Airway epithelial cell (primary cell): Measurements from ENCODE around the gene RPS25. TPM values are rescaled to one million over a fixed set of nuclear protein-coding genes. Genes with fewer than 3 reads are reported as not detected.

Experiments
- total RNA-seq: library from RNA; depleted of rRNA; stranded (reverse); fragments of >200 nt; gene quantifications from 2 replicates; pipeline ENCODE4 v1.2.3, GENCODE V29; 2015

Gene RPS25
- total RNA-seq = 2,356 and 2,509 TPM in 2 replicates

DNA sequence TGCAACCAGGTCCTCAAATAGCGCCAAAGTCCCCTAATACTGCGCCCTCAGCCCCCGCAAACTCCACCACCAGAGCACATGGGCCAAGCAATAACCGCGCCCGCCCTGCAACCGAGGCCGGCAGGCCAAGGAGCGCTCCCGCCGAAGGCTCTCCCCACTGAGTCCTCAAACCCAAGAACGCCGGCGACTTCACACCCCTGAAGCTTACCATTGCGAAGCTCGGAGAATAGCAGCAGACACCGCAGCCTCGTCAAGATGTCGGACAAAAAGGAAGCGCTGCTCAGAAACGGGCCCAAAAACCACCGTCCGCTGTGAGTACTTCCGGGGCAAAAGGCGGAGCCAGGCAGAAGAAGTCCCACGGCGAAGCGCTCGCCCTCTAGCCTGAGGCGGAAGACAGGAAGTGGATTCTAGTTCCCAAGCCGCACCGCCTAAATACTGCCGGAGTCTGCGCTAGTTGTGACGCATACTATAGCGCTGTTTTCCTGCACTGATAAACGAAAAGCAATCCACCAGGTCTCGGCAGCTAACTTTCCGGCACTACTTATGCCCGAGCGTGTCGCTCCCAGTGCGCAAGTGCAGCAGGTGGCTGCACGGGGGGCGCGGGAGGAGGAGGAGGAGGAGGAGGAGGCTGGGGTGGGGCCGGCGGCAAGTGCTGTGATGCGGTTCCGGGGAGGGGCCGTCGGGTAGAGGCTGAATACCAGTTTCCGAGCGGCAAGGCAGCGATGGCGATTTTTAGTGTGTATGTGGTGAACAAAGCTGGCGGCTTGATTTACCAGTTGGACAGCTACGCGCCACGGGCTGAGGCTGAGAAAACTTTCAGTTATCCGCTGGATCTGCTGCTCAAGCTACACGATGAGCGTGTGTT lies at the start of gene RPS25, which contains the start of gene TRAPPC4:
Gene RPS25, minus strand, starts transcription at position 270 of the 865 bp plus-strand sequence. Its CDS starts 59 bp downstream, at position 211.
Gene TRAPPC4, plus strand, starts transcription at position 693 of the 865 bp plus-strand sequence. Its CDS starts 30 bp downstream, at position 723.

DNA sequence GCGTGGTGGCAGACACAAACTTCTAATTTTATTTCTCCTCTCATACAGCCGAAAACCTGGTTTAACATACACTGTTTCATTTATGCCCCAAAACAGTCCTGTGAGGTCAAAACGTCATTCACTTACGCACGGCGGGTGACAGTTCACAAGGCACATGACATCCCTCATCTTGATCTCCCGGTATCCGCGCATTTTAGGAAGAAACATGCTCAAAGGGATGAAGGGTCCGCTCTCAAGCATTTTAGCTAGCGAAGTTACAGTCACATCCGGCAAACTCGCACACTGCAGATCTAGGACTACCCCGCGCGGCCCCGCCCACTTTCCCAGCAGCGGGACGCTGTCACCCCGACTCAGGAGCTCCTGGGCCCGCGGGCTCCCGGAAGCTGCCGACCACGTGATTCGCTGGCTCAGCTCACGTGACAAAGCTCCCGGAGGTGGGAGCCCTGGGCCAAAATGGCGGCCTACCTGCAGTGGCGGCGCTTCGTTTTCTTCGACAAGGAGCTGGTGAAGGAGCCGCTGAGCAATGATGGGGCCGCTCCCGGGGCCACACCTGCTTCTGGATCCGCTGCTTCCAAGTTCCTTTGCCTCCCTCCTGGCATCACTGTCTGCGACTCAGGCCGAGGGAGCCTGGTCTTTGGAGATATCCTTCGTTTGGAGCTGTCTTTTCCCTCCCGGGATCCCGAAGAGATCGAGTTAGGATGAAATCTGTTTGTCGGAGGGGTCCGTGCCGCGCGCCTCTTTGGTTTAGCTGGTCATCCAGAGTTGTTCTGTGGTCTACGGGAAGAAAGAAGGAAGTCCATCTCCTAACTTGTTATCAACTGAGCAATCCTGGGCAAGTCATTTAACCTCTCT lies 49.5 kb upstream of the RPS25 start, which contains the start of gene VPS11:
Gene VPS11, plus strand, starts transcription at position 448 of the 852 bp plus-strand sequence. Its CDS starts 6 bp downstream, at position 454.

DNA sequence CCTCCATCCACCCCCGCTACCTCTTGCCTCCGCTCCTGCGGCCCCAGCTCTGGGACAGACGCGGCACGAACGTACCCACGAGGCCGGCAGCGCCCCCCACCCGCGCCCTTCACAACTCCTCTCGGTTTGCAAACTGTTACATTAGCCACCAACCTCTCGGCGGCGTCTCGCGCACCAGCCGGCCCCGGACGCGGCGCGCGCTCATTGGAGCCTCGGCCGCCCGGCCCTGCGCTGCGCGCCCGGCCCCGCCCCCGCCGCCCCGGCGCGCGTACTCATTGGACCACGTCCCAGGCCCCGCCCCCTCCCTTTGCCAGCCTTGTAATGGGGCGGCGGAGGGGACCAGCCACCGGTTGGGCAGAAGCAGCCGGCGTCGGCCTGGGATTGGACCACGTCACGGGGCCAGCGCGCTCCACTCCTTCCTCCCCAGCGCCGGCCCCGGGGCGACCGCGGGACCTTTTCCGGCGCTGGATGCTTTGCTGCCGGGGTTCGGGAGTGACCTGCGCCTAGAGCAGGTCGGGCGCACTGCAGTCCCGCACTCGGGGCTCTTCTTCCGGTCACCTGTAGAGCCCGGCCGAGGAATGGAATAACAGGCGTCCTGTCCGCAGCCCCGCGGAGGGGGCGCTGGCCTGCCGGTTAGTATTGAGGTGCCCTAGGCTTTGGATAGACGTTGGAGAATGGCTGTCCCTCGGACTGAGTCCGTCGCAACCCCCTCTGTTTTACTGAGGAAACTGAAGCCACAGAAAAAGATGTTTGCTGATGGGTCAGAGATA lies 39.0 kb upstream of the RPS25 start, which contains the start of gene HYOU1:
Gene HYOU1, minus strand, starts transcription at position 206 of the 770 bp plus-strand sequence. CDS start 1,045 bp downstream, outside the sequence.

DNA sequence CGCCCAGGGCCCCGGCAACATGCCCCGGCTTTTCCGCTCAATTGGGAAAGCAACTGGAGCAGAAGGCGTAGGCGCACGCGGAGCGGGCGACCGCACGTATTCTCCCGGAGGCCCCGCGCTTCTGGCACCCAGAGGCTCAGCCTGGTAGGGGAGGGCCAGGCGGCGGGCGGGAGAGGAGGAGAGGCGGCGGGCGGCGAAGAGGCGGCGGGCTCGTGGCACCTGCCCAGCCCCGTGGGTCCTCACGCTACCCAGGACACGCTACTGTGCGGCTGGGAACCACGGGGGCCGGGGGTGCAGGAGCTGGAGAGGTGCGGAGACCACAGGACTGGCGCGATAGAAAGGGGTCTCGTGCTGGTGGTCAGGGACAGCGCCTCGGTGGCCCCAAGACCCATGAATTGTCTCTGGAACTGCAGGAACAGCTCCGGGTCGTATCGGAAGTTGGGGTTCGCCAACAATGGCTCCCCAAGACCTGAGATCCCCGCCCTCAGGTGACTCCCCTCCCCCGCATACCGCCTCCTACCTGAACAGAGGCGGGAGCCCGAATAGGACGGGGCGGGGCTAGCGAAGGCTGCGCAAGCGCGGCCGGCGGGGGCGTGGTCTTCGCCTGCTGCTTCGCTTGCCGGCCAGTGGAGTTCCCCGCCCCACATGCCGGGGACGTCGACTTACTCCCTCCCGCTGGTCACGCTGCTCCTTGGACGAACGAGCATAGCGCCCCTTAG lies 12.3 kb upstream of the RPS25 start, which contains the start of gene SLC37A4:
Gene SLC37A4, minus strand, starts transcription at position 549 of the 719 bp plus-strand sequence.

DNA sequence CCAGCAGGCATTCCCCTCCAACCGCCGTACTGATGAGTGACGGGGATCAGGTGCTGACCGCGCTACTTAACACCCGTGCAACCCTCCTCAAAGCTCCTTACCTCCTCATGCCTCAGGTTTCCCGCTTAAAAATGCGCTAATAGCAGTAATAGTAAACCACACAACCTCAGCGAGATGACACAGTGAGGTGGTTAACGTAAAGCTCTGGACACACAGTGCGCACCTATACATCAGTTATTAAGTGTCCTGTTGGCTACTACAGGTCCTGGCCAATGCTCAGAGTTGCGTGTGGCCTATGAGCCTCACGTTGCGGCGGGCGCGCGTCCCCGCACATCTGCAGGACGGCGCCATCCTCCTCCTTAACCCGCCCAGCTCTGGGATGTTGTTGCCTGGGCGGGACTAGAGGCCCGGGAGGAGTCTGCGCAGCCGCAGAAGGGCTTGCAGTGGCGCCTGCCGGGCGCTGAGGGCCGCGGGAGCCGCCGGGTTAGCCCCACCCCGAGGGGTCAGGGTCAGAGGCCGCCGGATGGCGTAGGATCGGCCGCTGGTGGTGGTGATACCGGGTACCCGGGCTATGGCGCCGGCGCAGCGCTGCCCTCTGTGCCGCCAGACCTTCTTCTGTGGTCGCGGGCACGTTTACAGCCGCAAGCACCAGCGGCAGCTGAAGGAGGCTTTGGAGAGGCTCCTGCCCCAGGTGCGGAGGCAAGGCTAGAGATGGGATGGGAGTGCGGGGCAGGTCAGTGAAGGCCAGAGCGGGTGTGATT lies 20.3 kb downstream of the RPS25 start, which contains the start of gene CENATAC:
Gene CENATAC, plus strand, starts transcription at position 512 of the 761 bp plus-strand sequence. Its CDS starts 60 bp downstream, at position 572.

DNA sequence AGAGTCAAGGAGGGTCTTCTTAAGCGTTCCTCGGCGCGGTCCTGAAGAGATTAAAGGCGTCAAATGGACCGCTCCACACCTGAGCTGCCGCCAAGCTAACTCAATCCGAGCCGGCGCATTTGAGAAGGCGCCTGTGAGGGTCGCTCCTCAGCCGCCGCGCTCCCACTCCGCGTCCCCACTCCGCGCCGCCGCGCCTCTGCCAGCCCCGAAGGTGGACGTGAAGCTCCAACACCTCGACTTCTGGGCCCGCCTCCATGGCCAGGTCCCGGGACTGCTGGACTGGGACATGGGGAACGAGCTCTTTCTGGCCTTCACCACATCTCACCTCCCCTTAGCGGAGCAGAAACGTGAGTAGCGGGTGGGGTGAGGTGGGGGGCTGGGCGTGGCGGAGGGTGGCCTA lies 46.5 kb downstream of the RPS25 start, which contains the start of gene FOXR1:
Gene FOXR1, plus strand, starts transcription at position 116 of the 400 bp plus-strand sequence. Its CDS starts 171 bp downstream, at position 287.

Other genes starting within 250 kb of the RPS25 start
- gene DDX6, start 227.2 kb downstream of the RPS25 start, total RNA-seq = 41.9 and 70.8 TPM in 2 replicates
- gene CXCR5, start 134.5 kb downstream of the RPS25 start, total RNA-seq = not detected in 2 replicates
- 31.6 and 51.8 TPM in 2 replicates for gene BCL9L, start 92.4 kb downstream of the RPS25 start, total RNA-seq
- gene UPK2, start 62.0 kb downstream of the RPS25 start, total RNA-seq = 0.37 and 0.56 TPM in 2 replicates
- not detected in 2 replicates for gene FOXR1, start 46.6 kb downstream of the RPS25 start, total RNA-seq
- 7.0 and 11.4 TPM in 2 replicates for gene CENATAC, start 20.2 kb downstream of the RPS25 start, total RNA-seq
- 102 and 106 TPM in 2 replicates for gene TRAPPC4, start 423 bp upstream of the RPS25 start, total RNA-seq
- 37.6 and 39.3 TPM in 2 replicates for gene SLC37A4, start 12.5 kb upstream of the RPS25 start, total RNA-seq
- gene HYOU1, start 38.9 kb upstream of the RPS25 start, total RNA-seq = 98.8 and 112 TPM in 2 replicates
- gene VPS11, start 49.5 kb upstream of the RPS25 start, total RNA-seq = 14.8 and 17.8 TPM in 2 replicates
- 10.5 and 27.9 TPM in 2 replicates for gene HMBS, start 66.5 kb upstream of the RPS25 start, total RNA-seq
- 28.2 and 33.6 TPM in 2 replicates for gene DPAGT1, start 83.5 kb upstream of the RPS25 start, total RNA-seq
- 5.0 and 5.8 TPM in 2 replicates for gene C2CD2L, start 89.0 kb upstream of the RPS25 start, total RNA-seq
- gene HINFP, start 103.2 kb upstream of the RPS25 start, total RNA-seq = 5.2 and 17.0 TPM in 2 replicates
- gene ABCG4, start 130.7 kb upstream of the RPS25 start, total RNA-seq = 0.42 and 0.79 TPM in 2 replicates
- gene NLRX1, start 150.4 kb upstream of the RPS25 start, total RNA-seq = 21.8 and 28.5 TPM in 2 replicates
- gene NHERF4, start 167.1 kb upstream of the RPS25 start, total RNA-seq = not detected in 2 replicates
- gene CBL, start 188.0 kb upstream of the RPS25 start, total RNA-seq = 7.5 and 10.3 TPM in 2 replicates